PFSK-1 (cell line): ENCODE results near the gene DLST.

Experiments used
- FOXP2 ChIP-seq: optimal IDR thresholded peaks from 2 replicates; pipeline ENCODE3; 2011; ENCODE audit warnings: borderline replicate concordance, control low read depth, inconsistent platforms; ENCODE audit not compliant: insufficient read depth; ENCODE audit errors: extremely low read length, extremely low read depth
- POLR2AphosphoS5 ChIP-seq: IDR thresholded peaks from 2 replicates; pipeline ENCODE4 v1.6.1; 2012; ENCODE audit warnings: low read depth, mild to moderate bottlenecking, control low read depth, low read length, moderate library complexity
- REST ChIP-seq, 2 experiments: IDR thresholded peaks; 2 replicates each; pipeline versions ENCODE4 v1.6.1 to v1.8.0; 2011 to 2012; ENCODE audit warnings: low read depth in 2 of 2, low read length in 2 of 2, control low read depth in 1 of 2, inconsistent platforms in 1 of 2, mild to moderate bottlenecking in 1 of 2, moderate library complexity in 1 of 2; ENCODE audit not compliant: insufficient read depth in 1 of 2
- SIN3A ChIP-seq: IDR thresholded peaks from 2 replicates; pipeline ENCODE4 v1.6.1; 2012; ENCODE audit warnings: mild to moderate bottlenecking, low read length, moderate library complexity, borderline replicate concordance; ENCODE audit not compliant: insufficient read depth
- TAF1 ChIP-seq: IDR thresholded peaks from 2 replicates; pipeline ENCODE4 v1.6.1; 2012; ENCODE audit warnings: low read length, control low read depth, borderline replicate concordance; ENCODE audit not compliant: insufficient read depth

GRCh38 chr14:74917178-74917543 is 35.4 kb downstream of the DLST start:
- TF ChIP-seq REST (IDR thresholded peaks at IDR 0.05; ENCODE audit: insufficient read depth in 1 of 2, low read depth in 2 of 2, low read length in 2 of 2) (no peak), TAF1 (no peak), SIN3A (no peak), POLR2AphosphoS5 (no peak), FOXP2 (no peak)
